NCI-H1694 (cell line): Measurements from ENCODE around the gene DENND11.

Source experiments
- DNase-seq: peaks from one replicate; lab custom pipeline; 2025; lab: John Stamatoyannopoulos, UW

The DENND11 gene

GRCh38 chr7:141702047-141702567 lies at the start of gene DENND11:
TSS of gene DENND11 (minus strand) at chr7:141702166. CDS start at chr7:141702153, 13 bp downstream.
- DNase-seq, result no peak

GRCh38 chr7:141748396-141748795 lies 46.4 kb upstream of the DENND11 start:
- DNase-seq, result no peak

- no peak for DNase-seq
Observed at GRCh38 chr7:141744131-141744530, 42.2 kb upstream of the DENND11 start.

GRCh38 chr7:141742229-141742628 lies 40.3 kb upstream of the DENND11 start:
- DNase-seq, result no peak

- DNase-seq, result no peak
Observed at GRCh38 chr7:141739250-141739649, 37.3 kb upstream of the DENND11 start.

GRCh38 chr7:141738592-141739013 lies 36.6 kb upstream of the DENND11 start:
- DNase-seq, result no peak

- peak; percentile 93 for DNase-seq
Observed at GRCh38 chr7:141737836-141738591, 36.0 kb upstream of the DENND11 start, which contains the start of gene SSBP1. TSS of gene SSBP1 (plus strand) at chr7:141738358. CDS start at chr7:141739167, 809 bp downstream.

GRCh38 chr7:141737118-141737835 lies 35.3 kb upstream of the DENND11 start:
- DNase-seq, result no peak

GRCh38 chr7:141731476-141732149 lies 29.6 kb upstream of the DENND11 start:
- no peak for DNase-seq

- no peak for DNase-seq
Observed at GRCh38 chr7:141729020-141729419, 27.1 kb upstream of the DENND11 start.

GRCh38 chr7:141722529-141722928 lies 20.6 kb upstream of the DENND11 start:
- no peak for DNase-seq

- DNase-seq, result no peak
Observed at GRCh38 chr7:141717450-141717849, 15.5 kb upstream of the DENND11 start.

- DNase-seq, result no peak
Observed at GRCh38 chr7:141715794-141716689, 14.1 kb upstream of the DENND11 start.

- DNase-seq, result no peak
Observed at GRCh38 chr7:141715018-141715417, 13.1 kb upstream of the DENND11 start.

- DNase-seq, result no peak
Observed at GRCh38 chr7:141714571-141714970, 12.6 kb upstream of the DENND11 start.

- no peak for DNase-seq
Observed at GRCh38 chr7:141713890-141714289, 11.9 kb upstream of the DENND11 start.

- no peak for DNase-seq
Observed at GRCh38 chr7:141712603-141713255, 10.8 kb upstream of the DENND11 start.

GRCh38 chr7:141710301-141710700 lies 8.3 kb upstream of the DENND11 start:
- no peak for DNase-seq

- no peak for DNase-seq
Observed at GRCh38 chr7:141709749-141710148, 7.8 kb upstream of the DENND11 start.

GRCh38 chr7:141709318-141709717 lies 7.4 kb upstream of the DENND11 start:
- no peak for DNase-seq

GRCh38 chr7:141708351-141708750 lies 6.4 kb upstream of the DENND11 start, which contains the start of gene WEE2:
TSS of gene WEE2 (plus strand) at chr7:141708353. CDS start at chr7:141708759, 406 bp downstream.
- no peak for DNase-seq
